ENCODE data around the gene SPATA7.

Gene SPATA7

GRCh38 chr14:88422919-88423650 is 37.6 kb downstream of the SPATA7 start:
- Histone ChIP-seq H4K20me1 (ENCODE audit: insufficient read depth, low read length) (no peaks in the 10 kb centered on the region), H3K36me3 (ENCODE audit: insufficient read depth, low read length) (no peaks in the 10 kb centered on the region; the same call in 1 of the 2 replicates), H3K4me3 (ENCODE audit: low read depth in 1 of 2, low read length in 2 of 2) (no peak overlapping the region), H3K79me2 (ENCODE audit: insufficient read depth, low read length) (no peaks in the 10 kb centered on the region), H2AFZ (ENCODE audit: low read depth, low read length) (no peak overlapping the region), H3K4me2 (ENCODE audit: insufficient read depth, low read length) (no peak overlapping the region), H3K9me3 (ENCODE audit: insufficient read depth, low read length, severe bottlenecking) (peaks cover 4% of the 10 kb centered on the region), H3K4me1 (ENCODE audit: insufficient read depth, low read length) (no peaks in the 10 kb centered on the region), H3K9ac (ENCODE audit: low read depth, low read length) (no peak overlapping the region), H3K27me3 (ENCODE audit: insufficient read depth, low read length, poor library complexity) (no peaks in the 10 kb centered on the region), H3K27ac (ENCODE audit: low read length) (no peak overlapping the region)
- no peak for DNase-seq
- no peak for ATAC-seq (ENCODE audit: insufficient read depth, low read depth)
- TF ChIP-seq CTCF (IDR thresholded peaks at IDR 0.05; ENCODE audit: borderline replicate concordance, extremely low read depth, low read length, poor library complexity, severe bottlenecking) (no peak), EZH2 (IDR thresholded peaks at IDR 0.05; ENCODE audit: borderline replicate concordance, low read depth, low read length, severe bottlenecking) (no peak)

GRCh38 chr14:88424573-88424972 is 39.1 kb downstream of the SPATA7 start:
- no peaks in the 10 kb centered on the region for H3K4me1 ChIP-seq (ENCODE audit: insufficient read depth, low read length)
- H3K27ac ChIP-seq (ENCODE audit: low read length), result no peak overlapping the region
- H3K4me3 ChIP-seq (ENCODE audit: low read depth in 1 of 2, low read length in 2 of 2), result no peak overlapping the region
- H3K9me3 ChIP-seq (ENCODE audit: insufficient read depth, low read length, severe bottlenecking), result no peaks in the 10 kb centered on the region
- H3K4me2 ChIP-seq (ENCODE audit: insufficient read depth, low read length), result no peak overlapping the region
- TF ChIP-seq CTCF (IDR thresholded peaks at IDR 0.05; ENCODE audit: borderline replicate concordance, extremely low read depth, low read length, poor library complexity, severe bottlenecking) (no peak), EZH2 (IDR thresholded peaks at IDR 0.05; ENCODE audit: borderline replicate concordance, low read depth, low read length, severe bottlenecking) (no peak)
- no peaks in the 10 kb centered on the region for H3K79me2 ChIP-seq (ENCODE audit: insufficient read depth, low read length)
- no peak overlapping the region for H2AFZ ChIP-seq (ENCODE audit: low read depth, low read length)
- H4K20me1 ChIP-seq (ENCODE audit: insufficient read depth, low read length), result no peaks in the 10 kb centered on the region
- DNase-seq (no peak), ATAC-seq (ENCODE audit: insufficient read depth, low read depth) (no peak)
- no peaks in the 10 kb centered on the region for H3K27me3 ChIP-seq (ENCODE audit: insufficient read depth, low read length, poor library complexity)
- no peak overlapping the region for H3K9ac ChIP-seq (ENCODE audit: low read depth, low read length)
- no peaks in the 10 kb centered on the region for H3K36me3 ChIP-seq (ENCODE audit: insufficient read depth, low read length)

- Histone ChIP-seq H3K79me2 (ENCODE audit: insufficient read depth, low read length) (no peaks in the 10 kb centered on the region), H3K4me1 (ENCODE audit: insufficient read depth, low read length) (no peaks in the 10 kb centered on the region), H3K9ac (ENCODE audit: low read depth, low read length) (no peak overlapping the region), H3K4me2 (ENCODE audit: insufficient read depth, low read length) (no peak overlapping the region), H3K9me3 (ENCODE audit: insufficient read depth, low read length, severe bottlenecking) (no peaks in the 10 kb centered on the region), H3K36me3 (ENCODE audit: insufficient read depth, low read length) (no peaks in the 10 kb centered on the region), H2AFZ (ENCODE audit: low read depth, low read length) (no peak overlapping the region), H4K20me1 (ENCODE audit: insufficient read depth, low read length) (no peaks in the 10 kb centered on the region), H3K4me3 (ENCODE audit: low read depth in 1 of 2, low read length in 2 of 2) (no peak overlapping the region), H3K27me3 (ENCODE audit: insufficient read depth, low read length, poor library complexity) (no peaks in the 10 kb centered on the region), H3K27ac (ENCODE audit: low read length) (no peak overlapping the region)
- ATAC-seq (ENCODE audit: insufficient read depth, low read depth) (no peak), DNase-seq (no peak)
- TF ChIP-seq EZH2 (IDR thresholded peaks at IDR 0.05; ENCODE audit: borderline replicate concordance, low read depth, low read length, severe bottlenecking) (no peak), CTCF (IDR thresholded peaks at IDR 0.05; ENCODE audit: borderline replicate concordance, extremely low read depth, low read length, poor library complexity, severe bottlenecking) (no peak)
Observed at GRCh38 chr14:88426271-88426670, 40.8 kb downstream of the SPATA7 start.
